Left renal pelvis (tissue), 4 donors: ENCODE measurements around the gene GALNT2. TPM values are rescaled to one million over a fixed set of nuclear protein-coding genes. Genes with fewer than 3 reads are reported as not detected.

ENCODE experiments used
- DNase-seq, 4 donors: peaks; one replicate each; pipeline ENCODE4 v3.0.0-alpha.2; 2013; ENCODE audit warnings: low read depth in 4 of 4, low spot score in 3 of 4
- polyA plus RNA-seq, 4 donors: library from polyadenylated mRNA; unstranded; fragments of 120-200 nt; gene quantifications; one replicate each; pipeline ENCODE4 v1.2.1, GENCODE V29; 2013; ENCODE audit not compliant: insufficient read length in 4 of 4

GALNT2 gene
- polyA plus RNA-seq, 4 donors, result 48.2 to 58.4 (median 55.8) TPM

GRCh38 chr1:230125640-230126528, 58.8 kb downstream of the GALNT2 start:
- no peak for DNase-seq

- DNase-seq, result no peak
Measured at GRCh38 chr1:230126529-230127104, 59.6 kb downstream of the GALNT2 start.

GRCh38 chr1:230127105-230128054, 60.3 kb downstream of the GALNT2 start:
- no peak for DNase-seq

GRCh38 chr1:230128569-230129285, 61.7 kb downstream of the GALNT2 start:
- DNase-seq, result no peak

GRCh38 chr1:230129341-230129740, 62.3 kb downstream of the GALNT2 start:
- no peak for DNase-seq

GRCh38 chr1:230130172-230130944, 63.3 kb downstream of the GALNT2 start:
- DNase-seq, result peak in 3 of 4 donors; percentile 41 to 65 (median 61)

- DNase-seq, result no peak
Measured at GRCh38 chr1:230131457-230131856, 64.4 kb downstream of the GALNT2 start.

- DNase-seq, result no peak
Measured at GRCh38 chr1:230132758-230133157, 65.7 kb downstream of the GALNT2 start.

- no peak for DNase-seq
Measured at GRCh38 chr1:230135726-230136125, 68.7 kb downstream of the GALNT2 start.

- no peak for DNase-seq
Measured at GRCh38 chr1:230136453-230137336, 69.7 kb downstream of the GALNT2 start.

- DNase-seq, result no peak
Measured at GRCh38 chr1:230137337-230137815, 70.3 kb downstream of the GALNT2 start.

- no peak for DNase-seq
Measured at GRCh38 chr1:230138561-230139239, 71.7 kb downstream of the GALNT2 start.

- no peak for DNase-seq
Measured at GRCh38 chr1:230139315-230139714, 72.3 kb downstream of the GALNT2 start.

- DNase-seq, result no peak
Measured at GRCh38 chr1:230139741-230140140, 72.7 kb downstream of the GALNT2 start.

- peak in 2 of 4 donors; percentile 53 to 54 for DNase-seq
Measured at GRCh38 chr1:230140221-230141020, 73.4 kb downstream of the GALNT2 start.

- no peak for DNase-seq
Measured at GRCh38 chr1:230141021-230141648, 74.1 kb downstream of the GALNT2 start.
